Stimulated activated CD4-positive, alpha-beta T cell treated with anti-CD3 and anti-CD28 coated beads, Interleukin-2, amount 100 ng/mL, for 24 hours (primary cell): ENCODE results near the gene RFLNA.
A peak's percentile ranks its signal among the peaks of the same experiment; 100 is the strongest.

Source experiments
- DNase-seq, 2 donors: peaks; one replicate each; pipeline ENCODE4 v3.0.0-alpha.2; 2020

Gene RFLNA

GRCh38 chr12:124294780-124295341 lies at the start of gene RFLNA:
RFLNA (plus strand) TSS chr12:124295093; CDS start chr12:124295430, 337 bp downstream.
- DNase-seq: peak in 1 of 2 donors; percentile 14

GRCh38 chr12:124247331-124247730 lies 47.6 kb upstream of the RFLNA start:
- no peak for DNase-seq

DNA sequence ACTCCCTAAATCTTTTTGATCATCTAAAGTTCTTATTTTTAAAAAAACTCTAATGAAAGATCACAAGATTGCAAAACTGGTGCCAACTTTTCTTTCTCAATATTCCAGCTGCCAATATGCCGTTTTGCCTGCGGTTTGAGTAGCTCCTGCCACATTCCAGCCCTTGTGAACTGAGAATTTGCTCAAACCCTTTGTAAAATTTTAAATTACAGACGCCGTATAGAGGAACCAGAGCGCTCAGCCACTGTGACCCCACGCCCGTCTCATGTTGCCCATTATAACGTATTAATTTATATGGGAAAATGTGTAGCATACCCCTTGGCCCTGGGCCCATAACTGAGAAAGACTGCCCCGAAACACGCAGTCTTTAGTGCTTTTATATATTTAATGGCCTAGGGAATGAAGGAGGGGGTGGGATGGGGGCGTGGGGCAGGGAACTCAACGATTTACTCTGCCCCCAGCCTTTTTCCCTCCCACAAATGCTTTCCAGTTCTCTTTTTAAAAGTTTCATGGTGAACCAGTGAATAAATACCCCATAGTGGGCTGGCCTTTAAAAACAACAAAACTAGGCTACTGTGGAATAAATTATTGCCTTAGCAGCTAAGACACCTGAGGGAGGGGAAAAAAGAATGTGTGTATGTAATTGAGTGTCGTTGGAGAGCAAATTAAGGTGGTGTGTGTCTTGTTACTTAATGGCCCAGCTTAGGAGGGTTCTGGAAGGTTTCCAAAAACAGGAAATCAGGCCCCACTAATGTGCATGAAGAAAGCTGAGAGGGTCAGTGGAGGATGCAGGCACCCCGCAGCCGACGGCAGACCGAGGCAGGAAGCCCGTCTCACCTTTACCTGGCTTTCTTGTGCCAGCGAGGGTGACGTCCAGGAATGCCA lies 45.7 kb upstream of the RFLNA start:
- DNase-seq: no peak

DNA sequence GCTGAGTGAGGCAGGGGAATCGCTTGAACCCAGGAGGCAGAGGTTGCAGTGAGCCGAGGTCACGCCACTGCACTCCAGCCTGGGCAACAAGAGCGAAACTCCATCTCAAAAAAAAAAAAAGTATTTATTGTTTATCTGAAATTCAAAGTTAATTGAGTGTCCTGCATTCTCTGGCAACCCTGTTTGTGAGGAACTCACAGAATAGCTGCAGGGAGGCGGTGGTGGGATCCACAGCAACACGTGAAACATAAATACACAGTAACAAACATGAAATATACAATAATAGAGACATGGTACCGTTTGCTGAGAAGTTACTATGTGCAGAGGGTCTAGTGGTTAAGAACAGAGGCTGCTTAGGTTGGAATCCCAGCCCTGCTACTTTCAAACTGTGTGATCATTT lies 43.7 kb upstream of the RFLNA start:
- DNase-seq: no peak

DNA sequence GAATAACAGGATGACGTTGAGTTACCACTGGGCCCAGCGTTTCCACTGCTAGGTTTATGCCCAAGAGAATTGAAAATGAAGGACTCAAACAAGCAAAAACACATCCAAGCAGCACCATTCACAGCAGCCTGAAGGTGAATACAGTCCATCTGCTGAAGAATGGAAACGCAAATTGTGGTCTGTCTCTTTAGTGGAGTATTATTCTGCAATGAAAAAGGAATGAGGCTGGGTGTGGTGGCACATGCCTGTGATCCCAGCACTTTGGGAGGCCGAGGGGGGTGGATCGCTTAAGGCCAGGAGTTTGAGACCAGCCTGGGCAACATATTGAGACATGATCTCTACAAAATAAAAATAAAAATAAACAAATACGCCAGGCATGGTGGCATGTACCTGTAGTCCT lies 41.9 kb upstream of the RFLNA start:
- no peak for DNase-seq

DNA sequence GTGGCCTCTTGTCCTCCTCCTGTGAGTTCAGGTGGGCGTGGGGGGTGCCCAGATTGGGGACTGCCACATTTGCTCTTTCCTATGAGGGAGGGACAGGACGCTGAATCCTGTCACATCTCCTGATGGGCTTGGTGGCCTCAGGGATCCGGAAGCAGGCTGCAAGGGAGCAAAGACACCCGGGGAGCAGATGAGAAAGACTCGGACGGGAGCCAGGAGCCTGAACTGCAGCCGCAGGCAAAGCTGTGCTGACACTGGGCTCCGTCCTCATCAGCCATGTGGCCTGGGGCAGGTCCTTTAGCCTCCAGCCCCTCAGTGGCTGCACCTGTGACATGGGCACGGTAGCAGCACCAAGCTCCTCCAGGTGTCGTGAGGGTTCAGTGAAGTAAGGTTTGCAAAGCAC lies 40.8 kb upstream of the RFLNA start:
- DNase-seq: no peak

GRCh38 chr12:124259154-124260066 lies 35.5 kb upstream of the RFLNA start:
- DNase-seq: no peak

- no peak for DNase-seq
Measured at GRCh38 chr12:124261885-124262284, 33.0 kb upstream of the RFLNA start.

DNA sequence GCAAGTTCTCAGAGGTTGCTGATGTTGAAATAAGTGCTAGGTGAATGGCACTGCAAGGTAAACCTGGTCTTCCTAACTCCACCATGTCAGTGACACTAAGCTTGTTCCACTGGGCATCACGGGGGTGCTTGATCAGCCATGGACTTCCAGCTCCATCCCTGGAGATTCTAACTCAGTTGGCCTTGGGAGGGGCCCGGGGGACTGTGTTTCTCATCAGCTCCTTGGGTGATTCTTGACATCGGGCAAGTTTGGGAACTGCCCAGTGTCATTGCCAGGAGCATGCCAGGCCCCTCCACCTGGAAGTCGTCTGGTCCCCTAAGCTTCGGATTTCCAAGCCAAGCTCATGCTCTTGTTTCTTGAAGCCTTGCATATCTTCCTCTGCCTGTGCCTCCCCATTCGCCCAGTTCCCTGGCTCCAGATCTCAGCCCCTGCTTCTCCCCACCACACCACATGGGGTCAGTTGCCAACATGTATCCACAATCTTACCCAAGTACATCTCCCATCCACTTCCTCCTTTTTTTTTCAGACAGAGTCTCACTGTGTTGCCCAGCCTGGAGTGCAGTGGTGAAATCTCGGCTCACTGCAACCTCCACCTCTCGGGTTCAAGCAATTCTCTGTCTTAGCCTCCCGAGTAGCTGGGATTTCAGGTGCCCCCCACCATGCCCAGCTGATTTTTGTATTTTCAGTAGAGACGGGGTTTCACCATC lies 30.7 kb upstream of the RFLNA start:
- no peak for DNase-seq

GRCh38 chr12:124264879-124265278 lies 30.0 kb upstream of the RFLNA start:
- no peak for DNase-seq

DNA sequence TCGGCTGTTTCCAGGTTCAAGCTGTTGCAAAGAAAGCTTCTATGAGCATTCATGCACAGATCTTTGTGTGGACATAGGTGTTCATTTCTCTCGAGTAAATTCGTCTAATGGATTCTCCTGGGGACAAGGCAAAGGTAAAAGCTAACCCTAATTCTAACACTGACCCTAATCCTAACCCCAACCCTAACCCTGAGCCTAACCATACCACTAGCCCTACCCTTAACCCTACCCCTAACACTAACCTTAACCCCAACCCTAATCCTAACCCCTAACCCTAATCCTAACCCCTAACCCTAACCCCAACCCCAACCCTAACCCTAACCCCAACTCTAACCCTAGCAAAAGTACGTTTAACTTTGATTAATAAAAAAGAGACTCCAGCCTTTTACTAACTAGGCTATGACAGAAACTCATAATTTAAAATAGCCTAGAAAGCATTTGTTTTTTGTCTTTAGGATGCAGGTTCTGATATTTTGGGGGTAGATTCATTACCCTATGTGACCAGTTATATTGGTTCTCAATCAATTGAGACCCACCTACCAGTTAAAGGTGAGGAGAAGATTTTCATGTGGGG lies 27.6 kb upstream of the RFLNA start:
- DNase-seq: no peak

GRCh38 chr12:124270671-124271070 lies 24.2 kb upstream of the RFLNA start:
- no peak for DNase-seq

DNA sequence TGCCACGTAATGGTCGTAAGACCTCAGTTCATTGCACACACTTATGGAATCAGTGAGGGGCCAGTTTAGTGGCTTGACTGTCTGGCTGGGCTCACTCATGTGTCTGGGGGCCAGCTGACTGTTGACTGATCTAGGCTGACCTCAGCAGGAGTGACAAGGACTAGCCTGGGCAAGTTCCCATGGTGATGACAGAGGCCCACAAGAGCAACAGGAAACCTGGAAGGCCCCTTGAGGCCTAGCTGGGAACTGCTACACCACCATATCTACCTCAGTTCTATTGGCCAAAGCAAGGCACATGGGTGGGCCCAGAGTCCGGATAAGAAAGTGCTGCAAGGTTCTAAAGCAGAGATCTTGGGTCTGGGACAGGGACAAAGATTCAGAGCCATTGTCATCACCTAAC lies 21.3 kb upstream of the RFLNA start:
- no peak for DNase-seq

DNA sequence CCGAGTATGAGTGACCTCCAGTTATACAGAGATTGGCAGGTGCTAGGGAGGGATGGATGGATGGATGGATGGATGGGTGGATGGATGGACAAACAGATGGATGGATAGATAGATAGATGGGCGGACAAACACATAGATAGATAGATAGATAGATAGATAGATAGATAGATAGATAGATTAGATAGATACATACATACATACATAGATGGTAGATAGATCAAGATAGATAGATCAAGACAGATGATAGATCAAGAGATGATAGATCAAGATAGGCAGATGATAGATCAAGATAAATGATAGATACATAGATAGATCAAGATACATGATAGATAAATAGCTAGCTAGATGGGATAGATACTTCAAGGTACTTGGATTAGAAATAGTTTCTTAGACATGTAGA lies 18.6 kb upstream of the RFLNA start:
- no peak for DNase-seq

- no peak for DNase-seq
Measured at GRCh38 chr12:124277394-124278241, 17.3 kb upstream of the RFLNA start.

DNA sequence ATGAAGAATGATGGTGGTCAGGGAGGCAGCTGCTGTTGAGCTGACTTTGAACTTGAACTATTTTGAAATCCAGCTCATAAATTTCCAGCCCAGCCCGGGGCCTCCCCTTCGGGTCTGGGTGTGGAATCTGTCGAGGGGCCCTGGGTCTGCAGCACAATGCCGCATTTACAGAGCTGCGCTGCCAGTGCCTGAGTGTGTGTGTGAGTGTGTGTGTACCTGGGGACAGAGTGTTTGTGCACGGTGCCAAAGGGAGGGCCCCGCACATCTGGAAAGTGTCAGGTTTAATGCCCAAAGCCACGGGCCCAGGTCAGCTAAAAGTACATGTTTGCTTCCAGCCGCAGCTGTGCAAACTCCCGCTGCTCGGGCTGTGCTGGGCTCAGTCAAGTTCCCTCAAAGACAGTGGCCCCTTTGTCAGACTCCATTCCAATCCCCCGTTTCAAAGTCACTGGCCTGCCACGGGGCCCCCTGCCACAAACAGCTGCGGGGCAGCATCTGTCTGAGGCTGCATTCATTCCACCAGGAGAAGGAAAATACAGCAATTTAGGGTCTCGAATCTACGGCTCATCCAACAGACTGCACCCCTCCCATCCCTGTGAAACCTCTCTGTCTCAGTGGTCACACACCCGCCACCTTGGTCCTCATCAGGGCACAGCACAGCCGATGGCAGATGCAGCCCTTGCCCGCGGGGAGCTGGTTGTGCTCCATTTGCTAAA lies 16.3 kb upstream of the RFLNA start:
- no peak for DNase-seq

DNA sequence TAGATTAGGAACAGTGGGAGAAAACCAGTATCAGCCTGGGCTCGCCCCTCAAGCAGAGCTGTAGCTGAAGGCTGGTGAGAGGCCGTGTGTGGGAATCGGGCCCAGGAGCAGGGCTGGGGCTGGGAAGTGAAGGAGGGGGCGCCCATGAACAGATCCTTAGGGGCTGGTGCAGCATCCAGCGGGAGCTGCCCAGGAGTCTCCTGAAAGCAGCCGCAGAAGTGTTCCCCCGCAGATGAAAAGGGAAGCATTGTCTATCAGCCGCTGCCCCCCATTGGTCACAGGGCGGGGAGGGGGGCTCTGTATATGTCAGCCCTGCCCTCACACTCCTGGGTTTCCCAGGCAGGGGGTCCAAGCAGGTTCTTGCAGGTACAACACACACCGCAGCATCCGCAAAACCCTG lies 15.6 kb upstream of the RFLNA start:
- DNase-seq: no peak

DNA sequence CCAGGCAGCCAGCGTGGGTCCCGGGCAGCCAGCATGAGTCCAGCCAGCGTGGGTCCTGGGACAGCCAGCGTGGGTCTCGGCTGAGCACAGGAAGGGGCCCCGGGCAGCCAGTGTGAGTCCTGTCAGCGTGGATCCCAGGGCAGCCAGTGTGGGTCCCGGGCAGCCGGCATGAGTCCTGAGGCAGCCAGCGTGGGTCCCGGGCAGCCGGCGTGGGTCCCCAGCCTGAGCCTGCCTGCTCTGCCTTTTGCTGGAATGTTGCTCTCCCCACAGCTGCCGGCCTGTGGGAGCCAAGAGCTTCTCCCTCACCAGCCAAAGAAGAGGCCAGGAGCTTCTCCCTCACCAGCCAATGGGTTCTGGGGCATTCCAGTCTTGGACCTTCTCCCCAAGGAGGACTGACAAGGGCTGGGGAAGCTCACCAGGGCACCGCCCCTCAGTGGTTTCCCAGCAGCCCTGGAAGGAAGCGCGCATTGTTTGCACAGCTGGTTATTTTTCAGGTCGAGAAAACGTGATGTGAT lies 15.0 kb upstream of the RFLNA start:
- no peak for DNase-seq

DNA sequence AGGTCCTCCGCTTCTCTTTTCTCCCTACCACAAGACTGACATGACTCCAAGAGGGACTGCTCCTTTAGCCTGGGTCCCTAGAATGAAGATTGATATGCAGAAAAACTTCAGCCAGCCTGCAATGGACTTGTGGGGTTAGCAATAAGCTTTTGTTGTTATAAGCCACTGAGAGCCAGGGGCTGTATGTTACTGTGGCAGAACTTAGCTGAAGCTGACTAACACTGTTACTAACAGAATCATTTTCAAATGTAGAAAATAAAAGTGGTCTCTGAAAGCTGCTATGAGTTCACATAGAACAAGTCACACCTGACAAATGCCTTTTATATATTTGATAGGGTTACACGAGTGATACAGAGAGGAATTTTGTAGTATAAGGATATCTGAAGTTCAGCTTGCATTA lies 13.6 kb upstream of the RFLNA start:
- DNase-seq: no peak

- DNase-seq: no peak
Measured at GRCh38 chr12:124282287-124282686, 12.6 kb upstream of the RFLNA start.

GRCh38 chr12:124283326-124283725 lies 11.6 kb upstream of the RFLNA start:
- no peak for DNase-seq
